IMR-90 (cell line): ENCODE data around the gene HERC3. TPM values are rescaled to one million over a fixed set of nuclear protein-coding genes. Genes with fewer than 3 reads are reported as not detected.

Source experiments
- ATAC-seq: fragments of 200-7000 bp; cut with Tn5 transposase; 2 replicates; pipeline ENCODE4 v1.9.1; 2020; ENCODE audit warnings: low read depth, mild to moderate bottlenecking, moderate library complexity
- BruUV-seq: library from RNA; stranded (reverse); fragments of 400-500 nt; replicated peaks from 2 replicates; lab custom pipeline; 2021; lab: Mats Ljungman, UMichigan
- CTCF ChIA-PET: fragments of 300-600 bp; formaldehyde crosslinking; extraction: SDS; loops from one replicate; lab custom pipeline; 2021; ENCODE audit warnings: antibody characterized with exemption; lab: Yijun Ruan, JAX
- POLR2A ChIA-PET: fragments of 300-600 bp; sonication (Branson Sonifier 250); formaldehyde crosslinking; loops from one replicate; lab custom pipeline; 2022; ENCODE audit warnings: antibody characterized with exemption; ENCODE audit not compliant: unreplicated experiment; lab: Charles Lee
- DNase-seq: peaks from one replicate; pipeline ENCODE4 v3.0.0; 2013
- H2AFZ ChIP-seq: replicated peaks from 2 replicates; pipeline ENCODE3; 2013; ENCODE audit warnings: low read length, mild to moderate bottlenecking; ENCODE audit not compliant: poor library complexity
- H2AK5ac ChIP-seq: 2 replicates; pipeline ENCODE4 v1.6.1; 2013; ENCODE audit warnings: low read depth, low read length, inconsistent platforms
- H2AK9ac ChIP-seq: replicated peaks from 2 replicates; pipeline ENCODE3; 2013; ENCODE audit warnings: mild to moderate bottlenecking, low read depth, low read length, moderate library complexity; ENCODE audit not compliant: poor library complexity
- H2BK120ac ChIP-seq: 2 replicates; pipeline ENCODE4 v1.6.1; 2013; ENCODE audit warnings: low read depth, low read length, inconsistent platforms
- H2BK15ac ChIP-seq: 3 replicates; pipeline ENCODE4 v1.6.1; 2013; ENCODE audit warnings: low read depth, low read length, inconsistent platforms
- H2BK20ac ChIP-seq: 2 replicates; pipeline ENCODE4 v1.6.1; 2013; ENCODE audit warnings: low read depth, mild to moderate bottlenecking, inconsistent platforms, low read length, moderate library complexity
- H2BK5ac ChIP-seq: 2 replicates; pipeline ENCODE4 v1.6.1; 2013; ENCODE audit warnings: mild to moderate bottlenecking, low read depth, low read length, inconsistent platforms; ENCODE audit not compliant: poor library complexity, severe bottlenecking
- H3K14ac ChIP-seq: replicated peaks from 2 replicates; pipeline ENCODE4 v1.6.1; 2013; ENCODE audit warnings: low read depth, low read length, inconsistent platforms
- H3K18ac ChIP-seq: 2 replicates; pipeline ENCODE4 v1.6.1; 2013; ENCODE audit warnings: low read depth, low read length, control low read depth
- H3K23ac ChIP-seq: 2 replicates; pipeline ENCODE4 v1.6.1; 2013; ENCODE audit warnings: low read depth, low read length, inconsistent platforms
- H3K27ac ChIP-seq: 2 replicates; pipeline ENCODE4 v1.5.1; 2013; ENCODE audit warnings: mild to moderate bottlenecking, control low read depth, low read length; ENCODE audit not compliant: insufficient read depth
- H3K27me3 ChIP-seq: 2 replicates; pipeline ENCODE4 v1.6.1; 2013; ENCODE audit warnings: low read length; ENCODE audit not compliant: control insufficient read depth, insufficient read depth
- H3K36me3 ChIP-seq: 2 replicates; pipeline ENCODE4 v1.6.1; 2013; ENCODE audit warnings: low read length, mixed read lengths; ENCODE audit not compliant: control insufficient read depth, insufficient read depth
- H3K4ac ChIP-seq: 2 replicates; pipeline ENCODE4 v1.6.1; 2013; ENCODE audit warnings: low read depth, low read length, inconsistent platforms
- H3K4me1 ChIP-seq: 2 replicates; pipeline ENCODE4 v1.6.1; 2013; ENCODE audit warnings: low read length, mixed read lengths; ENCODE audit not compliant: control insufficient read depth, insufficient read depth
- H3K4me2 ChIP-seq: 2 replicates; pipeline ENCODE4 v1.6.1; 2013; ENCODE audit warnings: low read depth, mild to moderate bottlenecking, control low read depth, low read length, moderate library complexity
- H3K4me3 ChIP-seq: 2 replicates; pipeline ENCODE4 v1.5.1; 2013; ENCODE audit warnings: low read depth, mild to moderate bottlenecking, control low read depth, low read length, moderate library complexity; ENCODE audit not compliant: insufficient read depth
- H3K56ac ChIP-seq: 2 replicates; pipeline ENCODE4 v1.6.1; 2013; ENCODE audit warnings: low read length, inconsistent platforms; ENCODE audit not compliant: insufficient read depth; ENCODE audit errors: extremely low read depth
- H3K79me1 ChIP-seq, 2 experiments: 2 replicates each; pipeline ENCODE4 v1.6.1; 2013; ENCODE audit warnings: low read length in 2 of 2, inconsistent platforms in 1 of 2, low read depth in 1 of 2
- H3K9ac ChIP-seq: 2 replicates; pipeline ENCODE4 v1.6.1; 2013; ENCODE audit warnings: low read depth, low read length, control low read depth
- H3K9me1 ChIP-seq: 2 replicates; pipeline ENCODE4 v1.6.1; 2013; ENCODE audit warnings: low read length, inconsistent platforms; ENCODE audit not compliant: insufficient read depth
- H3K9me3 ChIP-seq: 2 replicates; pipeline ENCODE4 v1.6.1; 2013; ENCODE audit warnings: low read length; ENCODE audit not compliant: control insufficient read depth, insufficient read depth
- H4K20me1 ChIP-seq: 2 replicates; pipeline ENCODE4 v1.6.1; 2013; ENCODE audit warnings: low read length, inconsistent platforms; ENCODE audit not compliant: insufficient read depth
- H4K5ac ChIP-seq: 2 replicates; pipeline ENCODE4 v1.6.1; 2013; ENCODE audit warnings: mild to moderate bottlenecking, low read depth, low read length, control low read depth
- H4K8ac ChIP-seq, 2 experiments: 2 replicates each; pipeline ENCODE4 v1.6.1; 2013; ENCODE audit warnings: low read depth in 2 of 2, low read length in 2 of 2, control low read depth in 1 of 2, inconsistent platforms in 1 of 2
- H4K91ac ChIP-seq: 2 replicates; pipeline ENCODE4 v1.6.1; 2013; ENCODE audit warnings: low read depth, low read length, inconsistent platforms; ENCODE audit not compliant: insufficient read depth
- BHLHE40 ChIP-seq: fragments of 150-350 bp; IDR thresholded peaks from 2 replicates; pipeline ENCODE4 v1.6.1; 2016; ENCODE audit warnings: mild to moderate bottlenecking, low read depth, low read length
- CEBPB ChIP-seq: IDR thresholded peaks from 2 replicates; pipeline ENCODE4 v1.6.1; 2012; ENCODE audit warnings: low read depth, low read length, improper control_type of control experiment
- CHD1 ChIP-seq: IDR thresholded peaks from 2 replicates; pipeline ENCODE4 v1.6.1; 2012; ENCODE audit warnings: low read depth, low read length, improper control_type of control experiment
- FOS ChIP-seq: fragments of 150-350 bp; IDR thresholded peaks from 2 replicates; pipeline ENCODE4 v1.6.1; 2016; ENCODE audit warnings: low read depth, low read length
- MAFK ChIP-seq: IDR thresholded peaks from 2 replicates; pipeline ENCODE4 v1.6.1; 2012; ENCODE audit warnings: low read depth, low read length, improper control_type of control experiment
- MAZ ChIP-seq: IDR thresholded peaks from 2 replicates; pipeline ENCODE4 v1.6.1; 2012; ENCODE audit warnings: low read depth, mild to moderate bottlenecking, low read length, improper control_type of control experiment, moderate library complexity, borderline replicate concordance
- MXI1 ChIP-seq: IDR thresholded peaks from 2 replicates; pipeline ENCODE4 v1.6.1; 2012; ENCODE audit warnings: low read depth, mild to moderate bottlenecking, low read length, moderate library complexity, borderline replicate concordance
- NFE2L2 ChIP-seq: fragments of 150-350 bp; IDR thresholded peaks from 2 replicates; pipeline ENCODE4 v1.6.1; 2016; ENCODE audit warnings: low read depth, mild to moderate bottlenecking, low read length
- POLR2A ChIP-seq: IDR thresholded peaks from 2 replicates; pipeline ENCODE4 v1.6.1; 2012; ENCODE audit warnings: mild to moderate bottlenecking, low read depth, low read length
- RAD21 ChIP-seq: IDR thresholded peaks from 2 replicates; pipeline ENCODE4 v1.6.1; 2012; ENCODE audit warnings: low read length, improper control_type of control experiment
- RCOR1 ChIP-seq: IDR thresholded peaks from 2 replicates; pipeline ENCODE4 v1.6.1; 2012; ENCODE audit warnings: mild to moderate bottlenecking, low read length, improper control_type of control experiment; ENCODE audit not compliant: insufficient replicate concordance
- RFX5 ChIP-seq: IDR thresholded peaks from 2 replicates; pipeline ENCODE4 v1.8.0; 2012; ENCODE audit warnings: low read depth, mild to moderate bottlenecking, low read length, moderate library complexity
- SMC3 ChIP-seq: fragments of 150-350 bp; IDR thresholded peaks from 2 replicates; pipeline ENCODE4 v1.6.1; 2016; ENCODE audit warnings: low read depth, mild to moderate bottlenecking, antibody characterized with exemption, low read length, moderate library complexity
- WGBS, 2 experiments: methylation state at CpG; one replicate each; pipeline versions ENCODE4 v1.1.5 to v1.1.7; 2013; ENCODE audit warnings: missing lambda C conversion rate in 2 of 2; ENCODE audit not compliant: insufficient read length in 1 of 2; ENCODE audit errors: extremely low coverage in 2 of 2; 5-methylcytosine and 5-hydroxymethylcytosine counted together
- dilution Hi-C: fragments of 300-500 bp; cut with HindIII; formaldehyde crosslinking; loops from one replicate; pipeline ENCODE4 v1.14.3; 2018; ENCODE audit warnings: low sequenced_read_pairs; ENCODE audit not compliant: unreplicated experiment
- in situ Hi-C: fragments of 300-500 bp; cut with MboI; formaldehyde crosslinking; loops from 3 replicates; pipeline ENCODE4 v1.14.3; 2019; ENCODE audit warnings: low sequenced_read_pairs, inconsistent platforms, mixed read lengths
- intact Hi-C: fragments of 100-400 bp; cut with micrococcal nuclease; formaldehyde crosslinking; loops from 2 replicates; pipeline ENCODE4 v1.10.0; 2022
- polyA plus RNA-seq, 3 experiments: library from polyadenylated mRNA; depleted of rRNA; stranded (reverse); fragments of >200 nt; gene quantifications; 2 replicates each; pipeline ENCODE4 v1.2.3, GENCODE V29; 2012; ENCODE audit warnings: low replicate concordance in 1 of 3
- total RNA-seq: library from RNA; depleted of rRNA; stranded (reverse); fragments of >200 nt; gene quantifications from 2 replicates; pipeline ENCODE4 v1.2.3, GENCODE V29; 2012
- TF ChIP-seq, protein P1 (sequence below): conservative IDR thresholded peaks from 2 replicates; pipeline ENCODE4 v1.5.1; 2012; ENCODE audit warnings: mild to moderate bottlenecking, low read depth, low read length, improper control_type of control experiment
- TF ChIP-seq, protein P2 (sequence below): fragments of 150-350 bp; IDR thresholded peaks from 2 replicates; pipeline ENCODE4 v1.6.1; 2016; ENCODE audit warnings: low read depth, mild to moderate bottlenecking, low read length, moderate library complexity, borderline replicate concordance
- TF ChIP-seq, protein P3 (sequence below): fragments of 150-350 bp; IDR thresholded peaks from 2 replicates; pipeline ENCODE4 v1.6.1; 2017; ENCODE audit warnings: mild to moderate bottlenecking, antibody characterized with exemption, low read length, low read depth

Gene HERC3
- total and polyA plus RNA-seq, 2 of the 4 experiments (the other 2 are of a cell fraction): 8.9 to 9.5 TPM

DNA sequence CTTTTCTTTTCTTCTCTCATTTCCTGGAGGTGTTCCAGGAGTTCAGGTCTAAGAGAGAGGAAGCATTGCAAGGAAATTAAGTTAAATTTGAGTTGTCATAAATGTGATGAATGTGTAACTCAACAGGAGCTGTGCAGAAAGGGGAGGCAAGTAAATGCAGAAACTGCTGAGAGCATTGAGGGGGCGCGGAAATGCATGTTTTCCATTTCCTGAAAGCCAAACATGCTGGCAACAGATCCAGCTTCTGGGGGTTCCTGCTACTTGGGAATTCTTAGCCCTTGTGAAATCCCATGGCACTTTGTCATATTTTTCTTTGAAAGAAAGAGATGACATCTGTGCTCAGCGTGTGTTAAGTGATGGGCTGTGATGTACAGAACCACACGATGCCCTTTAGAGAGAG lies 139.1 kb downstream of the HERC3 start:
- in situ Hi-C loops: no loop called here
- Histone ChIP-seq H3K9me1 (peaks cover 8% of the 10 kb centered on the region), H2AK5ac (no peak overlapping the region), H3K4ac (no peak overlapping the region), H4K91ac (no peak overlapping the region), H3K9ac (no peak overlapping the region), H2BK120ac (no peak overlapping the region), H3K18ac (no peak overlapping the region), H3K4me3 (no peak overlapping the region), H3K23ac (no peak overlapping the region), H4K8ac (no peak overlapping the region), H4K20me1 (no peaks in the 10 kb centered on the region), H2BK5ac (no peak overlapping the region), H3K4me1 (peaks cover 2% of the 10 kb centered on the region; the same call in 1 of the 2 replicates), H3K36me3 (peaks cover 45% of the 10 kb centered on the region), H2AK9ac (no peak overlapping the region), H2AFZ (no peak overlapping the region), H3K4me2 (no peak overlapping the region), H3K27ac (no peak overlapping the region), H2BK20ac (no peak overlapping the region), H3K79me1 (0 out of 4 replicates have a peak, but pooled peaks cover 0 to 7% of the 10 kb centered on the region in 2 experiments), H2BK15ac (no peak overlapping the region), H3K27me3 (no peaks in the 10 kb centered on the region), H3K56ac (no peak overlapping the region), H3K9me3 (no peaks in the 10 kb centered on the region), H3K14ac (no peak overlapping the region), H4K5ac (no peak overlapping the region)
- no TSS peak for BruUV-seq
- intact Hi-C loops: no loop called here
- ATAC-seq (no peak), DNase-seq (no peak)
- 83% methylated on average over 2 of the region's 4 CpGs; no CpG with 5 or more reads in 1 of the 2 experiments for WGBS, 2 experiments
- ChIA-PET CTCF (interaction anchor here (1.0 kb wide), 1 partner anchor 86 kb away, joined by 3 read pairs; no protein-coding TSS in a partner anchor), POLR2A (no interaction called here)
- TF ChIP-seq FOS: no peak
- TF ChIP-seq CHD1: no peak
- TF ChIP-seq, protein P1, sequence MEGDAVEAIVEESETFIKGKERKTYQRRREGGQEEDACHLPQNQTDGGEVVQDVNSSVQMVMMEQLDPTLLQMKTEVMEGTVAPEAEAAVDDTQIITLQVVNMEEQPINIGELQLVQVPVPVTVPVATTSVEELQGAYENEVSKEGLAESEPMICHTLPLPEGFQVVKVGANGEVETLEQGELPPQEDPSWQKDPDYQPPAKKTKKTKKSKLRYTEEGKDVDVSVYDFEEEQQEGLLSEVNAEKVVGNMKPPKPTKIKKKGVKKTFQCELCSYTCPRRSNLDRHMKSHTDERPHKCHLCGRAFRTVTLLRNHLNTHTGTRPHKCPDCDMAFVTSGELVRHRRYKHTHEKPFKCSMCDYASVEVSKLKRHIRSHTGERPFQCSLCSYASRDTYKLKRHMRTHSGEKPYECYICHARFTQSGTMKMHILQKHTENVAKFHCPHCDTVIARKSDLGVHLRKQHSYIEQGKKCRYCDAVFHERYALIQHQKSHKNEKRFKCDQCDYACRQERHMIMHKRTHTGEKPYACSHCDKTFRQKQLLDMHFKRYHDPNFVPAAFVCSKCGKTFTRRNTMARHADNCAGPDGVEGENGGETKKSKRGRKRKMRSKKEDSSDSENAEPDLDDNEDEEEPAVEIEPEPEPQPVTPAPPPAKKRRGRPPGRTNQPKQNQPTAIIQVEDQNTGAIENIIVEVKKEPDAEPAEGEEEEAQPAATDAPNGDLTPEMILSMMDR: no peak
- no peak for TF ChIP-seq RAD21
- no peak for TF ChIP-seq MAZ
- TF ChIP-seq CEBPB: no peak
- TF ChIP-seq RFX5: no peak
- TF ChIP-seq, protein P2, sequence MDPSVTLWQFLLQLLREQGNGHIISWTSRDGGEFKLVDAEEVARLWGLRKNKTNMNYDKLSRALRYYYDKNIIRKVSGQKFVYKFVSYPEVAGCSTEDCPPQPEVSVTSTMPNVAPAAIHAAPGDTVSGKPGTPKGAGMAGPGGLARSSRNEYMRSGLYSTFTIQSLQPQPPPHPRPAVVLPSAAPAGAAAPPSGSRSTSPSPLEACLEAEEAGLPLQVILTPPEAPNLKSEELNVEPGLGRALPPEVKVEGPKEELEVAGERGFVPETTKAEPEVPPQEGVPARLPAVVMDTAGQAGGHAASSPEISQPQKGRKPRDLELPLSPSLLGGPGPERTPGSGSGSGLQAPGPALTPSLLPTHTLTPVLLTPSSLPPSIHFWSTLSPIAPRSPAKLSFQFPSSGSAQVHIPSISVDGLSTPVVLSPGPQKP: no peak
- TF ChIP-seq, protein P3, sequence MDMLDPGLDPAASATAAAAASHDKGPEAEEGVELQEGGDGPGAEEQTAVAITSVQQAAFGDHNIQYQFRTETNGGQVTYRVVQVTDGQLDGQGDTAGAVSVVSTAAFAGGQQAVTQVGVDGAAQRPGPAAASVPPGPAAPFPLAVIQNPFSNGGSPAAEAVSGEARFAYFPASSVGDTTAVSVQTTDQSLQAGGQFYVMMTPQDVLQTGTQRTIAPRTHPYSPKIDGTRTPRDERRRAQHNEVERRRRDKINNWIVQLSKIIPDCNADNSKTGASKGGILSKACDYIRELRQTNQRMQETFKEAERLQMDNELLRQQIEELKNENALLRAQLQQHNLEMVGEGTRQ: no peak
- TF ChIP-seq POLR2A: no peak
- TF ChIP-seq NFE2L2: no peak
- TF ChIP-seq BHLHE40: no peak
- no peak for TF ChIP-seq MAFK
- TF ChIP-seq SMC3: no peak
- no peak for TF ChIP-seq RCOR1
- TF ChIP-seq MXI1: no peak
- dilution Hi-C loops: no loop called here
